A549 (cell line): ENCODE data around the gene SLC16A1. TPM values are rescaled to one million over a fixed set of nuclear protein-coding genes. Genes with fewer than 3 reads are reported as not detected.

Experiments
- ATAC-seq, 2 experiments: fragments of 200-7000 bp in 1 of 2; fragments of >200 bp in 1 of 2; cut with Nextera tagmentation in 1 of 2; cut with Tn5 transposase in 1 of 2; 3 replicates each; pipeline versions ENCODE4 v1.8.0 to v1.9.1; 2018 to 2020; ENCODE audit warnings: mild to moderate bottlenecking in 1 of 2, moderate library complexity in 1 of 2
- CTCF ChIA-PET: fragments of 300-600 bp; sonication (Branson Sonifier 250); formaldehyde crosslinking; extraction: SDS; loops from one replicate; lab custom pipeline; 2021; ENCODE audit warnings: antibody characterized with exemption, inconsistent platforms; lab: Yijun Ruan, JAX
- POLR2A ChIA-PET: fragments of 350-600 bp; formaldehyde crosslinking; extraction: SDS; loops from one replicate; lab custom pipeline; 2021; ENCODE audit warnings: antibody characterized with exemption, inconsistent platforms; lab: Yijun Ruan, JAX
- DNase-seq, 2 experiments: peaks; one replicate each; pipeline versions ENCODE4 v3.0.0 to v3.0.0-alpha.2; 2011 to 2016; ENCODE audit warnings: low read depth in 1 of 2, low spot score in 1 of 2
- FAIRE-seq: peaks from 2 replicates; lab custom pipeline; 2011; peaks lifted over from hg19 to GRCh38; lab: Jason Lieb, UNC
- H3K27ac ChIP-seq, 2 experiments: fragments of >200 bp; sonication (Bioruptor Twin); formaldehyde crosslinking; 3 replicates each; pipeline ENCODE4 v1.5.1; 2016 to 2017
- H3K4me1 ChIP-seq: fragments of >200 bp; sonication (Bioruptor Twin); formaldehyde crosslinking; 3 replicates; pipeline ENCODE4 v1.6.1; 2016
- H3K4me2 ChIP-seq: fragments of >200 bp; sonication (Bioruptor Twin); formaldehyde crosslinking; 3 replicates; pipeline ENCODE4 v1.6.1; 2016
- H3K4me3 ChIP-seq: fragments of >200 bp; sonication (Bioruptor Twin); formaldehyde crosslinking; 3 replicates; pipeline ENCODE4 v1.5.1; 2016
- H3K9me3 ChIP-seq: fragments of >200 bp; sonication (Bioruptor Twin); formaldehyde crosslinking; 3 replicates; pipeline ENCODE4 v1.6.1; 2016
- BHLHE40 ChIP-seq: IDR thresholded peaks from 2 replicates; pipeline ENCODE4 v1.6.1; 2012; ENCODE audit warnings: low read depth, low read length, inconsistent platforms
- CBX2 ChIP-seq: fragments of 200-600 bp; sonication (generic); IDR thresholded peaks from 2 replicates; pipeline ENCODE4 v1.6.1; 2016; ENCODE audit warnings: low read depth, mild to moderate bottlenecking, borderline replicate concordance
- CEBPB ChIP-seq, 2 experiments: fragments of >200 bp in 1 of 2; sonication (Bioruptor Twin) in 1 of 2; formaldehyde crosslinking in 1 of 2; IDR thresholded peaks; 2 replicates each; pipeline ENCODE4 v1.6.1; 2012 to 2016
- EP300 ChIP-seq, 2 experiments: fragments of >200 bp; sonication (Bioruptor Twin); formaldehyde crosslinking; IDR thresholded peaks; 2 replicates in 1 of 2; 3 replicates in 1 of 2; pipeline ENCODE4 v1.6.1; 2016 to 2017
- ESRRA ChIP-seq: fragments of 150-350 bp; IDR thresholded peaks from 2 replicates; pipeline ENCODE4 v1.6.1; 2014; ENCODE audit warnings: mild to moderate bottlenecking, low read length, borderline replicate concordance
- FOXS1 ChIP-seq: fragments of 250-450 bp; sonication (Bioruptor Pico); IDR thresholded peaks from 2 replicates; pipeline ENCODE4 v1.5.0; 2020; ENCODE audit warnings: mild to moderate bottlenecking, moderate library complexity
- HDAC2 ChIP-seq: fragments of 200-600 bp; sonication (generic); IDR thresholded peaks from 2 replicates; pipeline ENCODE4 v1.6.1; 2016
- JUN ChIP-seq, 2 experiments: fragments of >200 bp; sonication (Bioruptor Twin); formaldehyde crosslinking; IDR thresholded peaks; 2 replicates in 1 of 2; 3 replicates in 1 of 2; pipeline ENCODE4 v1.6.1; 2016 to 2017
- KDM5A ChIP-seq: fragments of 200-600 bp; sonication (generic); IDR thresholded peaks from 2 replicates; pipeline ENCODE4 v1.6.1; 2016; ENCODE audit warnings: antibody characterized with exemption, mild to moderate bottlenecking
- MAFK ChIP-seq: fragments of 450-650 bp; IDR thresholded peaks from 2 replicates; pipeline ENCODE4 v1.6.1; 2014; ENCODE audit not compliant: partially characterized antibody
- NFE2L2 ChIP-seq: fragments of 150-350 bp; conservative IDR thresholded peaks from 2 replicates; pipeline ENCODE4 v1.6.1; 2014; ENCODE audit warnings: low read length
- NPAS2 ChIP-seq: fragments of 250-450 bp; sonication (Bioruptor Pico); IDR thresholded peaks from 2 replicates; pipeline ENCODE4 v1.8.0; 2022; ENCODE audit warnings: mild to moderate bottlenecking, moderate library complexity, borderline replicate concordance
- NR3C1 ChIP-seq: fragments of >200 bp; sonication (Bioruptor Twin); formaldehyde crosslinking; IDR thresholded peaks from 3 replicates; pipeline ENCODE4 v1.6.1; 2017
- PHF8 ChIP-seq: fragments of 200-600 bp; sonication (generic); IDR thresholded peaks from 2 replicates; pipeline ENCODE4 v1.6.1; 2016; ENCODE audit warnings: low read depth, mild to moderate bottlenecking, antibody characterized with exemption, moderate library complexity, borderline replicate concordance
- POLR2A ChIP-seq: IDR thresholded peaks from 2 replicates; pipeline ENCODE4 v1.6.1; 2012; ENCODE audit warnings: mild to moderate bottlenecking, low read length
- POLR2AphosphoS2 ChIP-seq: conservative IDR thresholded peaks from 2 replicates; pipeline ENCODE4 v1.6.1; 2012; ENCODE audit warnings: low read length, improper control_type of control experiment, inconsistent platforms
- RARB ChIP-seq: fragments of 250-450 bp; sonication (Bioruptor Pico); IDR thresholded peaks from 2 replicates; pipeline ENCODE4 v1.8.0; 2021; ENCODE audit warnings: mild to moderate bottlenecking, moderate library complexity
- RNF2 ChIP-seq: fragments of 200-600 bp; sonication (generic); IDR thresholded peaks from 2 replicates; pipeline ENCODE4 v1.6.1; 2016; ENCODE audit warnings: low read depth, mild to moderate bottlenecking, antibody characterized with exemption, moderate library complexity, borderline replicate concordance
- SREBF2 ChIP-seq: fragments of 450-650 bp; IDR thresholded peaks from 2 replicates; pipeline ENCODE4 v1.6.1; 2014; ENCODE audit warnings: mild to moderate bottlenecking, moderate library complexity
- TP53 ChIP-seq: fragments of 250-450 bp; sonication (Bioruptor Pico); IDR thresholded peaks from 2 replicates; pipeline ENCODE4 v1.5.0; 2021; ENCODE audit warnings: mild to moderate bottlenecking, moderate library complexity
- ZFP36 ChIP-seq: fragments of 450-650 bp; IDR thresholded peaks from 2 replicates; pipeline ENCODE4 v1.6.1; 2014; ENCODE audit warnings: borderline replicate concordance; ENCODE audit not compliant: partially characterized antibody
- ZNF302 ChIP-seq: fragments of 250-450 bp; sonication (Bioruptor Pico); IDR thresholded peaks from 2 replicates; pipeline ENCODE4 v1.9.0; 2021; ENCODE audit warnings: inconsistent platforms, mild to moderate bottlenecking, moderate library complexity
- WGBS: methylation state at CpG from one replicate; pipeline ENCODE4 v1.1.6; 2017; ENCODE audit errors: missing lambda C conversion rate; 5-methylcytosine and 5-hydroxymethylcytosine counted together
- polyA plus RNA-seq, 4 experiments: library from polyadenylated mRNA; depleted of rRNA in 3 of 4; stranded (reverse); fragments of >200 nt; fragmentation: RNase III in 1 of 4; extraction: RNeasy Plus Mini Kit Qiagen cat#74134 plus additional on column Dnase treatment in 1 of 4; gene quantifications; 2 replicates in 3 of 4; 3 replicates in 1 of 4; pipeline ENCODE4 v1.2.3, GENCODE V29; 2011 to 2017
- TF ChIP-seq, protein P1 (sequence below): fragments of >200 bp; sonication (Bioruptor Twin); formaldehyde crosslinking; IDR thresholded peaks from 3 replicates; pipeline ENCODE4 v1.6.1; 2016
- TF ChIP-seq, protein P2 (sequence below): fragments of 250-450 bp; sonication (Bioruptor Pico); IDR thresholded peaks from 2 replicates; pipeline ENCODE4 v1.5.0; 2020; ENCODE audit warnings: low read depth, mild to moderate bottlenecking, moderate library complexity
- TF ChIP-seq, protein P3 (sequence below): fragments of 450-650 bp; IDR thresholded peaks from 2 replicates; pipeline ENCODE4 v1.6.1; 2014; ENCODE audit warnings: antibody characterized with exemption
- TF ChIP-seq, protein P4 (sequence below): IDR thresholded peaks from 2 replicates; pipeline ENCODE4 v1.6.1; 2012
- TF ChIP-seq, protein P5 (sequence below): fragments of 250-450 bp; sonication (Bioruptor Pico); IDR thresholded peaks from 2 replicates; pipeline ENCODE4 v1.5.0; 2021; ENCODE audit warnings: mild to moderate bottlenecking, moderate library complexity, borderline replicate concordance
- TF ChIP-seq, protein P6 (sequence below): fragments of >200 bp; sonication (Bioruptor Twin); formaldehyde crosslinking; IDR thresholded peaks from 3 replicates; pipeline ENCODE4 v1.5.1; 2016

The SLC16A1 gene
- polyA plus RNA-seq, 2 of the 4 experiments (the other 2 are of a cell fraction) = 42.7 to 70.2 TPM

DNA sequence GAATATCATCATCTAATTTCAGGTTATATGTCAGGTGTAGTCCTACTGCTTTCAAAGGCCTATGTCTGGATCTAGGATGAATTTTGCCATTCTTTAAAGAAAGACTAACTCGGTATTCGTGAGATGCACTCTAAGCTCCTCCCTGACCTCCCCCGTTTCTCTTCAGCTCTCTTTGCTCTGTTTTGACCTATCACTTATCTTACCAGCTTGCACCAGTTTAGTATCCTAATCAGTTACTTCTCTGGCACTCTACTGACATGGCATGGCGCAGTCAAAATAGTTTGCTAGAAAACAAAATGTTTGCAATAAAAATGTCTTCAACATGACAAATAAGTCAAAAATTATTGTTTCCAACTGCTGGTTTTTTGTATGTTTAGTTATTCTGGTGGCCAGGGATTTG is 8.4 kb upstream of the SLC16A1 start:
- FAIRE-seq = no peak
- WGBS = 96% methylated on average over 4 of the region's 4 CpGs
- CTCF ChIA-PET = no interaction called here
- Histone ChIP-seq H3K4me1 (0 out of 3 replicates have a peak, but pooled peaks cover 2% of the 10 kb centered on the region), H3K27ac (no peak overlapping the region), H3K4me2 (no peak overlapping the region), H3K4me3 (no peak overlapping the region), H3K9me3 (no peaks in the 10 kb centered on the region)
- TF ChIP-seq, protein P1, sequence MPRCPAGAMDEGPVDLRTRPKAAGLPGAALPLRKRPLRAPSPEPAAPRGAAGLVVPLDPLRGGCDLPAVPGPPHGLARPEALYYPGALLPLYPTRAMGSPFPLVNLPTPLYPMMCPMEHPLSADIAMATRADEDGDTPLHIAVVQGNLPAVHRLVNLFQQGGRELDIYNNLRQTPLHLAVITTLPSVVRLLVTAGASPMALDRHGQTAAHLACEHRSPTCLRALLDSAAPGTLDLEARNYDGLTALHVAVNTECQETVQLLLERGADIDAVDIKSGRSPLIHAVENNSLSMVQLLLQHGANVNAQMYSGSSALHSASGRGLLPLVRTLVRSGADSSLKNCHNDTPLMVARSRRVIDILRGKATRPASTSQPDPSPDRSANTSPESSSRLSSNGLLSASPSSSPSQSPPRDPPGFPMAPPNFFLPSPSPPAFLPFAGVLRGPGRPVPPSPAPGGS = no peak
- TF ChIP-seq NFE2L2 (no peak), ZFP36 (no peak), HDAC2 (no peak), ZNF302 (CRISPR knock-in tag) (no peak), PHF8 (no peak), SREBF2 (no peak), JUN (IDR thresholded peaks at IDR 0.05) (no peak), NPAS2 (CRISPR knock-in tag) (no peak), MAFK (no peak), POLR2A (no peak), BHLHE40 (no peak), FOXS1 (no peak), CEBPB (IDR thresholded peaks at IDR 0.05) (no peak)
- TF ChIP-seq, protein P2, sequence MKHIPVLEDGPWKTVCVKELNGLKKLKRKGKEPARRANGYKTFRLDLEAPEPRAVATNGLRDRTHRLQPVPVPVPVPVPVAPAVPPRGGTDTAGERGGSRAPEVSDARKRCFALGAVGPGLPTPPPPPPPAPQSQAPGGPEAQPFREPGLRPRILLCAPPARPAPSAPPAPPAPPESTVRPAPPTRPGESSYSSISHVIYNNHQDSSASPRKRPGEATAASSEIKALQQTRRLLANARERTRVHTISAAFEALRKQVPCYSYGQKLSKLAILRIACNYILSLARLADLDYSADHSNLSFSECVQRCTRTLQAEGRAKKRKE = no peak
- TF ChIP-seq, protein P3, sequence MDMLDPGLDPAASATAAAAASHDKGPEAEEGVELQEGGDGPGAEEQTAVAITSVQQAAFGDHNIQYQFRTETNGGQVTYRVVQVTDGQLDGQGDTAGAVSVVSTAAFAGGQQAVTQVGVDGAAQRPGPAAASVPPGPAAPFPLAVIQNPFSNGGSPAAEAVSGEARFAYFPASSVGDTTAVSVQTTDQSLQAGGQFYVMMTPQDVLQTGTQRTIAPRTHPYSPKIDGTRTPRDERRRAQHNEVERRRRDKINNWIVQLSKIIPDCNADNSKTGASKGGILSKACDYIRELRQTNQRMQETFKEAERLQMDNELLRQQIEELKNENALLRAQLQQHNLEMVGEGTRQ = no peak
- TF ChIP-seq, protein P4, sequence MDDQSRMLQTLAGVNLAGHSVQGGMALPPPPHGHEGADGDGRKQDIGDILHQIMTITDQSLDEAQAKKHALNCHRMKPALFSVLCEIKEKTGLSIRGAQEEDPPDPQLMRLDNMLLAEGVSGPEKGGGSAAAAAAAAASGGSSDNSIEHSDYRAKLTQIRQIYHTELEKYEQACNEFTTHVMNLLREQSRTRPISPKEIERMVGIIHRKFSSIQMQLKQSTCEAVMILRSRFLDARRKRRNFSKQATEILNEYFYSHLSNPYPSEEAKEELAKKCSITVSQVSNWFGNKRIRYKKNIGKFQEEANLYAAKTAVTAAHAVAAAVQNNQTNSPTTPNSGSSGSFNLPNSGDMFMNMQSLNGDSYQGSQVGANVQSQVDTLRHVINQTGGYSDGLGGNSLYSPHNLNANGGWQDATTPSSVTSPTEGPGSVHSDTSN = no peak
- no peak for ATAC-seq
- DNase-seq = no peak
- POLR2A ChIA-PET = no interaction called here

DNA sequence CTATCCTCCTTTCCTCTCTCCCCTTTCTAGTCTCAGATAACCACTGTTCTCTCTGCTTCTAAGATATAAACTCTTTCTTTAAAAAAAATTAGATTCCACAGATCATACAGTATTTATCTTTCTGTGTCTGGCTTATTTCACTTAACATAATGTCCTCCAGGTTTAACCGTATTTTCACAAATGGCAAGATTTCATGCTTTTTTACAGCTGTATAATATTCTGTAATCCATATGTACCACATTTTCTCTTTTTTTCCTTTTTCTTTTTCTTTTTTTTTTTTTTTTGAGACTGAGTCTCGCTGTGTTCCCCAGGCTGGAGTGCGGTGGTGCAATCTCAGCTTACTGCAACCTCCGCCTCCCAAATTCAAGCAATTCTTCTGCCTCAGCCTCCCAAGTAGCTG is 5.1 kb upstream of the SLC16A1 start:
- ChIA-PET CTCF (no interaction called here), POLR2A (no interaction called here)
- ATAC-seq (no peak), DNase-seq (no peak), FAIRE-seq (no peak)
- WGBS = 89% methylated on average over 3 of the region's 4 CpGs
- Histone ChIP-seq H3K4me3 (no peak overlapping the region), H3K27ac (no peak overlapping the region), H3K4me2 (no peak overlapping the region), H3K9me3 (no peaks in the 10 kb centered on the region), H3K4me1 (peaks cover 14% of the 10 kb centered on the region; the same call in 1 of the 3 replicates)
- TF ChIP-seq NFE2L2 (no peak), EP300 (IDR thresholded peaks at IDR 0.05) (no peak), KDM5A (no peak), ESRRA (no peak), CBX2 (no peak), NR3C1 (no peak), RNF2 (no peak), TP53 (no peak), POLR2AphosphoS2 (no peak), RARB (CRISPR knock-in tag) (no peak)
- TF ChIP-seq, protein P5, sequence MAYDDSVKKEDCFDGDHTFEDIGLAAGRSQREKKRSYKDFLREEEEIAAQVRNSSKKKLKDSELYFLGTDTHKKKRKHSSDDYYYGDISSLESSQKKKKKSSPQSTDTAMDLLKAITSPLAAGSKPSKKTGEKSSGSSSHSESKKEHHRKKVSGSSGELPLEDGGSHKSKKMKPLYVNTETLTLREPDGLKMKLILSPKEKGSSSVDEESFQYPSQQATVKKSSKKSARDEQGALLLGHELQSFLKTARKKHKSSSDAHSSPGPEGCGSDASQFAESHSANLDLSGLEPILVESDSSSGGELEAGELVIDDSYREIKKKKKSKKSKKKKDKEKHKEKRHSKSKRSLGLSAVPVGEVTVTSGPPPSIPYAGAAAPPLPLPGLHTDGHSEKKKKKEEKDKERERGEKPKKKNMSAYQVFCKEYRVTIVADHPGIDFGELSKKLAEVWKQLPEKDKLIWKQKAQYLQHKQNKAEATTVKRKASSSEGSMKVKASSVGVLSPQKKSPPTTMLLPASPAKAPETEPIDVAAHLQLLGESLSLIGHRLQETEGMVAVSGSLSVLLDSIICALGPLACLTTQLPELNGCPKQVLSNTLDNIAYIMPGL (CRISPR knock-in tag) = no peak
- TF ChIP-seq, protein P6, sequence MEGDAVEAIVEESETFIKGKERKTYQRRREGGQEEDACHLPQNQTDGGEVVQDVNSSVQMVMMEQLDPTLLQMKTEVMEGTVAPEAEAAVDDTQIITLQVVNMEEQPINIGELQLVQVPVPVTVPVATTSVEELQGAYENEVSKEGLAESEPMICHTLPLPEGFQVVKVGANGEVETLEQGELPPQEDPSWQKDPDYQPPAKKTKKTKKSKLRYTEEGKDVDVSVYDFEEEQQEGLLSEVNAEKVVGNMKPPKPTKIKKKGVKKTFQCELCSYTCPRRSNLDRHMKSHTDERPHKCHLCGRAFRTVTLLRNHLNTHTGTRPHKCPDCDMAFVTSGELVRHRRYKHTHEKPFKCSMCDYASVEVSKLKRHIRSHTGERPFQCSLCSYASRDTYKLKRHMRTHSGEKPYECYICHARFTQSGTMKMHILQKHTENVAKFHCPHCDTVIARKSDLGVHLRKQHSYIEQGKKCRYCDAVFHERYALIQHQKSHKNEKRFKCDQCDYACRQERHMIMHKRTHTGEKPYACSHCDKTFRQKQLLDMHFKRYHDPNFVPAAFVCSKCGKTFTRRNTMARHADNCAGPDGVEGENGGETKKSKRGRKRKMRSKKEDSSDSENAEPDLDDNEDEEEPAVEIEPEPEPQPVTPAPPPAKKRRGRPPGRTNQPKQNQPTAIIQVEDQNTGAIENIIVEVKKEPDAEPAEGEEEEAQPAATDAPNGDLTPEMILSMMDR = no peak
